ENCODE results near the gene OPCML.

Gene OPCML

GRCh38 chr11:133531971-133532651 lies at the start of gene OPCML:
Gene OPCML (minus strand): TSS chr11:133532501.
- no peak for DNase-seq (ENCODE audit: extremely low read depth in 1 of 2, low read depth in 1 of 2)

- no peak for DNase-seq (ENCODE audit: extremely low read depth in 1 of 2, low read depth in 1 of 2)
Measured at GRCh38 chr11:133581091-133581490, 48.8 kb upstream of the OPCML start.

- no peak for DNase-seq (ENCODE audit: extremely low read depth in 1 of 2, low read depth in 1 of 2)
Measured at GRCh38 chr11:133579165-133580031, 47.1 kb upstream of the OPCML start.

- DNase-seq (ENCODE audit: extremely low read depth in 1 of 2, low read depth in 1 of 2), result no peak
Measured at GRCh38 chr11:133577403-133577802, 45.1 kb upstream of the OPCML start.

GRCh38 chr11:133576351-133576750 lies 44.0 kb upstream of the OPCML start:
- DNase-seq (ENCODE audit: extremely low read depth in 1 of 2, low read depth in 1 of 2), result no peak

GRCh38 chr11:133573081-133573480 lies 40.8 kb upstream of the OPCML start:
- no peak for DNase-seq (ENCODE audit: extremely low read depth in 1 of 2, low read depth in 1 of 2)

- DNase-seq (ENCODE audit: extremely low read depth in 1 of 2, low read depth in 1 of 2), result no peak
Measured at GRCh38 chr11:133570376-133570775, 38.1 kb upstream of the OPCML start.

GRCh38 chr11:133563505-133564025 lies 31.3 kb upstream of the OPCML start:
- no peak for DNase-seq (ENCODE audit: extremely low read depth in 1 of 2, low read depth in 1 of 2)

- no peak for DNase-seq (ENCODE audit: extremely low read depth in 1 of 2, low read depth in 1 of 2)
Measured at GRCh38 chr11:133560472-133560855, 28.2 kb upstream of the OPCML start.

GRCh38 chr11:133559833-133560471 lies 27.7 kb upstream of the OPCML start:
- DNase-seq (ENCODE audit: extremely low read depth in 1 of 2, low read depth in 1 of 2), result no peak

GRCh38 chr11:133559382-133559781 lies 27.1 kb upstream of the OPCML start:
- DNase-seq (ENCODE audit: extremely low read depth in 1 of 2, low read depth in 1 of 2), result no peak

- DNase-seq (ENCODE audit: extremely low read depth in 1 of 2, low read depth in 1 of 2), result no peak
Measured at GRCh38 chr11:133555034-133555433, 22.7 kb upstream of the OPCML start.

- DNase-seq (ENCODE audit: extremely low read depth in 1 of 2, low read depth in 1 of 2), result no peak
Measured at GRCh38 chr11:133553885-133554740, 21.8 kb upstream of the OPCML start.

- no peak for DNase-seq (ENCODE audit: extremely low read depth in 1 of 2, low read depth in 1 of 2)
Measured at GRCh38 chr11:133552938-133553337, 20.6 kb upstream of the OPCML start.

- no peak for DNase-seq (ENCODE audit: extremely low read depth in 1 of 2, low read depth in 1 of 2)
Measured at GRCh38 chr11:133551064-133551463, 18.8 kb upstream of the OPCML start.

GRCh38 chr11:133549826-133550225 lies 17.5 kb upstream of the OPCML start:
- DNase-seq (ENCODE audit: extremely low read depth in 1 of 2, low read depth in 1 of 2), result no peak

GRCh38 chr11:133548641-133549040 lies 16.3 kb upstream of the OPCML start:
- DNase-seq (ENCODE audit: extremely low read depth in 1 of 2, low read depth in 1 of 2), result no peak

GRCh38 chr11:133547808-133548494 lies 15.7 kb upstream of the OPCML start:
- no peak for DNase-seq (ENCODE audit: extremely low read depth in 1 of 2, low read depth in 1 of 2)

GRCh38 chr11:133545199-133545803 lies 13.0 kb upstream of the OPCML start:
- DNase-seq (ENCODE audit: extremely low read depth in 1 of 2, low read depth in 1 of 2), result no peak

- DNase-seq (ENCODE audit: extremely low read depth in 1 of 2, low read depth in 1 of 2), result no peak
Measured at GRCh38 chr11:133541720-133542095, 9.4 kb upstream of the OPCML start.
